Dermis blood vessel endothelial cell (primary cell): ENCODE results near the gene SYT17. TPM values are rescaled to one million over a fixed set of nuclear protein-coding genes. Genes with fewer than 3 reads are reported as not detected.

Experiments
- DNase-seq: peaks from one replicate; pipeline ENCODE4 v3.0.0; 2010
- total RNA-seq: library from RNA; depleted of rRNA; stranded (reverse); fragments of >200 nt; gene quantifications from 2 replicates; pipeline ENCODE4 v1.2.3, GENCODE V29; 2014

Gene SYT17
- total RNA-seq, 1 donor from 2014 or later, result 2.9 TPM

- peak; percentile 38 for DNase-seq
Observed at GRCh38 chr16:19223235-19224170, 55.5 kb downstream of the SYT17 start.

- DNase-seq, result no peak
Observed at GRCh38 chr16:19225651-19226050, 57.6 kb downstream of the SYT17 start.

- no peak for DNase-seq
Observed at GRCh38 chr16:19227643-19228042, 59.6 kb downstream of the SYT17 start.

GRCh38 chr16:19228052-19228451 lies 60.0 kb downstream of the SYT17 start:
- no peak for DNase-seq

- DNase-seq, result no peak
Observed at GRCh38 chr16:19228575-19228974, 60.5 kb downstream of the SYT17 start.

- no peak for DNase-seq
Observed at GRCh38 chr16:19230575-19230974, 62.5 kb downstream of the SYT17 start.

- no peak for DNase-seq
Observed at GRCh38 chr16:19231881-19232280, 63.8 kb downstream of the SYT17 start.

GRCh38 chr16:19232988-19233387 lies 64.9 kb downstream of the SYT17 start:
- no peak for DNase-seq

- no peak for DNase-seq
Observed at GRCh38 chr16:19235478-19235877, 67.4 kb downstream of the SYT17 start.

- DNase-seq, result no peak
Observed at GRCh38 chr16:19235886-19236285, 67.8 kb downstream of the SYT17 start.

- DNase-seq, result no peak
Observed at GRCh38 chr16:19236561-19237209, 68.6 kb downstream of the SYT17 start.

- no peak for DNase-seq
Observed at GRCh38 chr16:19238406-19238805, 70.4 kb downstream of the SYT17 start.

- DNase-seq, result no peak
Observed at GRCh38 chr16:19239511-19240155, 71.6 kb downstream of the SYT17 start.

GRCh38 chr16:19240494-19240893 lies 72.5 kb downstream of the SYT17 start:
- no peak for DNase-seq

- no peak for DNase-seq
Observed at GRCh38 chr16:19241512-19241911, 73.5 kb downstream of the SYT17 start.

- no peak for DNase-seq
Observed at GRCh38 chr16:19242186-19242585, 74.1 kb downstream of the SYT17 start.

- no peak for DNase-seq
Observed at GRCh38 chr16:19242987-19243575, 75.0 kb downstream of the SYT17 start.

GRCh38 chr16:19245326-19245925 lies 77.4 kb downstream of the SYT17 start:
- no peak for DNase-seq

GRCh38 chr16:19252904-19253303 lies 84.9 kb downstream of the SYT17 start:
- no peak for DNase-seq

GRCh38 chr16:19254611-19255010 lies 86.6 kb downstream of the SYT17 start:
- no peak for DNase-seq

- no peak for DNase-seq
Observed at GRCh38 chr16:19264123-19264673, 96.2 kb downstream of the SYT17 start.

- DNase-seq, result no peak
Observed at GRCh38 chr16:19265380-19265930, 97.4 kb downstream of the SYT17 start.
